A673 (cell line): ENCODE data around the gene NDUFC1. TPM values are rescaled to one million over a fixed set of nuclear protein-coding genes. Genes with fewer than 3 reads are reported as not detected.

Experiments used
- BruUV-seq: library from RNA; stranded (reverse); fragments of 400-500 nt; replicated peaks from 2 replicates; lab custom pipeline; 2021; lab: Mats Ljungman, UMichigan
- CTCF ChIA-PET: fragments of 300-600 bp; sonication (Branson Sonifier 250); formaldehyde crosslinking; loops from one replicate; lab custom pipeline; 2022; ENCODE audit warnings: antibody characterized with exemption; lab: Charles Lee
- POLR2A ChIA-PET: fragments of 300-600 bp; sonication (Branson Sonifier 250); formaldehyde crosslinking; loops from one replicate; lab custom pipeline; 2022; ENCODE audit warnings: antibody characterized with exemption; ENCODE audit not compliant: low non-redundant PET; lab: Charles Lee
- DNase-seq: peaks from one replicate; pipeline ENCODE4 v3.0.0-alpha.2; 2015; ENCODE audit warnings: low spot score
- H3K27ac ChIP-seq: fragments of 200-600 bp; sonication (generic); 2 replicates; pipeline ENCODE4 v1.5.1; 2016; ENCODE audit warnings: mixed run types, low read depth, mild to moderate bottlenecking, mixed read lengths, antibody characterized with exemption, low read length; ENCODE audit not compliant: poor library complexity, severe bottlenecking
- H3K27me3 ChIP-seq: fragments of 200-600 bp; sonication (generic); replicated peaks from 2 replicates; pipeline ENCODE4 v1.6.1; 2017; ENCODE audit warnings: mixed run types, low read depth, mild to moderate bottlenecking, mixed read lengths, antibody characterized with exemption, low read length; ENCODE audit not compliant: insufficient read depth, poor library complexity
- H3K36me3 ChIP-seq: fragments of 200-600 bp; sonication (generic); 2 replicates; pipeline ENCODE4 v1.6.1; 2016; ENCODE audit warnings: mixed run types, mild to moderate bottlenecking, mixed read lengths, antibody characterized with exemption, low read length; ENCODE audit not compliant: insufficient read depth, poor library complexity, severe bottlenecking
- H3K4me1 ChIP-seq: fragments of 200-600 bp; sonication (generic); 2 replicates; pipeline ENCODE4 v1.6.1; 2017; ENCODE audit warnings: mixed run types, mild to moderate bottlenecking, mixed read lengths, antibody characterized with exemption, low read length; ENCODE audit not compliant: insufficient read depth, poor library complexity, severe bottlenecking
- H3K4me3 ChIP-seq: fragments of 200-600 bp; sonication (generic); 2 replicates; pipeline ENCODE4 v1.5.1; 2016; ENCODE audit warnings: low read depth, mixed run types, mild to moderate bottlenecking, mixed read lengths, low read length; ENCODE audit not compliant: poor library complexity, severe bottlenecking
- H3K9me3 ChIP-seq: fragments of 200-600 bp; sonication (generic); 2 replicates; pipeline ENCODE4 v1.6.1; 2016; ENCODE audit warnings: mixed run types, low read depth, mild to moderate bottlenecking, mixed read lengths, antibody characterized with exemption, low read length; ENCODE audit not compliant: poor library complexity, severe bottlenecking
- CTCF ChIP-seq: fragments of 300-800, 200-600 bp; sonication (generic); conservative IDR thresholded peaks from 2 replicates; pipeline ENCODE4 v1.5.1; 2017; ENCODE audit warnings: low read depth, mild to moderate bottlenecking, antibody characterized with exemption, low read length, moderate library complexity, mixed read lengths
- EZH2 ChIP-seq: fragments of 200-600 bp; sonication (generic); IDR thresholded peaks from 2 replicates; pipeline ENCODE4 v1.6.1; 2017; ENCODE audit warnings: borderline replicate concordance, low read depth, mild to moderate bottlenecking, mixed read lengths, antibody characterized with exemption, low read length; ENCODE audit not compliant: poor library complexity, severe bottlenecking
- intact Hi-C: fragments of 100-400 bp; cut with micrococcal nuclease; formaldehyde crosslinking; loops from one replicate; pipeline ENCODE4 v1.10.0; 2022; ENCODE audit not compliant: unreplicated experiment
- total RNA-seq: library from RNA; stranded (reverse); gene quantifications from 2 replicates; pipeline ENCODE4 v1.2.3, GENCODE V29; 2021

Gene NDUFC1
- total RNA-seq, 1 experiment from 2014 or later = 116 TPM

DNA sequence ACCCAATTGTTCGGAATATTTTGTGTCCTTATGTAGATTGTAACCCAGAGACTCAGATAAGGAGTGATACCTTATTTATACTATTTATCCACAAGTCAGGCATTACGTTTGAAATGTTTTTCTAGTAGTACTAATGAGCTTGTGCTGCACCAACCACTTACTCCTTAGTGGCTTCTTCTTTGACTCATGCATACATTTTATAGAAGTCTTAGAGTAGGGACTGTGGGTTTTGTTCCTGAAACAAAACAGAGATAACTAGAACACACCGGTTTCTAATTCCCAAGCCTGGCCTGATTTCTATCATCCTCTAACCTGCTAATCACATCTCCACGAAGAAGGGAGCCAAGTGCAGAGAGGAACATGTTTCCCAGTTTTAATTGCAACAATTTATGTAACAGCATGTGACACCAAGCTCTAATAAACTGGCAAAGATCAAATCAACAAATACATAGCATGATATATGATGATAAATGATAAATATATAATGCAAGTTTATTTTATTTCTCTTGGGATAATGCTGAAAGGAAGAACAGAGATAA, 54.5 kb downstream of the NDUFC1 start:
- POLR2A ChIA-PET = no interaction called here
- Histone ChIP-seq H3K9me3 (no peaks in the 10 kb centered on the region), H3K36me3 (no peaks in the 10 kb centered on the region), H3K4me3 (no peak overlapping the region), H3K4me1 (no peaks in the 10 kb centered on the region), H3K27ac (no peak overlapping the region), H3K27me3 (no peaks in the 10 kb centered on the region)
- DNase-seq = no peak
- CTCF ChIA-PET = interaction anchor here (0.6 kb wide), 1 partner anchor 48 kb away, joined by 6 read pairs; no protein-coding TSS in a partner anchor
- TF ChIP-seq CTCF (no peak), EZH2 (no peak)
- no TSS peak for BruUV-seq
- intact Hi-C loops = no loop called here

DNA sequence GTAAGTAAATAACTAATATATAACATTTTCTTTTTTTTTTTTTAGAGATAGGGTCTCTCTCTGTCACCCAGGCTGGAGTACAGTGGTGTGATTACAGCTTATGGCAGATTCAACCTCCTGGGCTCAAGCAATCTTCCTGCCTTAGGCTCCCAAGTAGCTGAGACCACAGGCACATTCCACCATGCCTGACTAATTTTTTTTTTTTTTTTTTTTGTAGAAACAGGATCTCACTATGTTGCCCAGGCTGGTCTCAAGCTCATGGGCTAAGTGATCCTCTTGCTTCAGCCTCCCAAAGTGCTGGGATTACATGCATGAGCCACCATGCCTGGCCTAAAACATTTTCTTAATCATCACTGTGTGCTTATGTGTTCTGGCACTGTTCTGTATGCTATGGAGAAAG, 55.0 kb downstream of the NDUFC1 start:
- Histone ChIP-seq H3K4me1 (no peaks in the 10 kb centered on the region), H3K9me3 (no peaks in the 10 kb centered on the region), H3K36me3 (no peaks in the 10 kb centered on the region), H3K27me3 (no peaks in the 10 kb centered on the region), H3K27ac (no peak overlapping the region), H3K4me3 (no peak overlapping the region)
- TF ChIP-seq CTCF = no peak
- no peak for TF ChIP-seq EZH2
- CTCF ChIA-PET = interaction anchor here (0.6 kb wide), 1 partner anchor 49 kb away, joined by 6 read pairs; no protein-coding TSS in a partner anchor
- BruUV-seq = no TSS peak
- POLR2A ChIA-PET = no interaction called here
- intact Hi-C loops = no loop called here
- DNase-seq = no peak

DNA sequence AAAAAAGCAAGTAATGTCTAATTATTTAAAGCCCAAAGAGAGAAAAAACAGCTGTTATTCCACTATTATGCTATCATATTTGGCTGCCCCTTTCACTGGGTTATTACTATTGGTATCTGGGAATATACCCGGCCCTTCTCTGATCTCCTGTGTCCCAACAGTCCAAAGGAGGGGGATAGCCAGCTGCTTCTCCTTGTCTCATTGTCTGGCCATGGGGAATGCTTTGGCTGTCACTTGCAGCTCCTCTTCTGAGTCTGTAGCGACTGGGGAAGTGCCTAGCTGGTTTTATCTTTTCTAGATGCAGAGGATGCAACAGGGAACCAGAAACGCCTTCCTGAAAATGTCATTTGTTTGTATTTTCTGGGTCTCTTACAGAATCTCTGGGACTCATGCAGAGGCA, 56.1 kb downstream of the NDUFC1 start:
- H3K27ac ChIP-seq = peak overlapping the region; percentile 28
- no peaks in the 10 kb centered on the region for H3K4me1 ChIP-seq
- BruUV-seq = no TSS peak
- no peak overlapping the region for H3K4me3 ChIP-seq
- H3K36me3 ChIP-seq = no peaks in the 10 kb centered on the region
- no peaks in the 10 kb centered on the region for H3K9me3 ChIP-seq
- TF ChIP-seq CTCF = no peak
- no peak for TF ChIP-seq EZH2
- ChIA-PET POLR2A (no interaction called here), CTCF (no interaction called here)
- intact Hi-C loops = no loop called here
- no peaks in the 10 kb centered on the region for H3K27me3 ChIP-seq
- DNase-seq = no peak
